ENCODE results near the gene TAS2R31.
"Not testable (repeated sequence)": the region's sequence is repeated elsewhere in the genome, so short reads cannot be mapped to it uniquely, and the experiment has no call there.

The TAS2R31 gene

GRCh38 chr12:11031307-11031706, at the start of gene TAS2R31:
Gene TAS2R31, minus strand, starts transcription at chr12:11031407. Its CDS starts 72 bp downstream, at chr12:11031335.
- DNase-seq (ENCODE audit: low spot score) = no peak

DNA sequence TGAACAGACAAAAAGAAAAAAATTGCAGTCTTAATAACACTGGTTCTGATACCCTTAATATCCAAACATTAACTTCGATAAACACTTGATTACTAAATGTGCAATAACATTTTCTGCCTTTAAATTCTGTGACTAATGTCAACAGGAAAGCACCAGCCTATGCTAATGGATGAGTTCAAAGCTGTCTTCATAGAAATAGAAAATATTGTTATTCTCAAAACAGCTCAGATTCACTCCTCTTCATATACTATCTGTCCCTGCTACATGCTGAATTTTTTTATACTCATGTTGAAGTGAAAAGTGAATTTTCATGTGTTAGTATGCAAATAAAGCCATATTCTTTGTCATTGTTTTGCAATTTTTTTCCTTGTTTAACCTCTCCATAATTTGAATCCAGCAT, 47.0 kb upstream of the TAS2R31 start:
- DNase-seq (ENCODE audit: low spot score) = no peak

GRCh38 chr12:11075642-11076041, 44.4 kb upstream of the TAS2R31 start:
- DNase-seq (ENCODE audit: low spot score) = no peak

GRCh38 chr12:11071414-11071813, 40.2 kb upstream of the TAS2R31 start:
- DNase-seq (ENCODE audit: low spot score) = no peak

GRCh38 chr12:11070999-11071398, 39.8 kb upstream of the TAS2R31 start:
- DNase-seq (ENCODE audit: low spot score) = no peak

DNA sequence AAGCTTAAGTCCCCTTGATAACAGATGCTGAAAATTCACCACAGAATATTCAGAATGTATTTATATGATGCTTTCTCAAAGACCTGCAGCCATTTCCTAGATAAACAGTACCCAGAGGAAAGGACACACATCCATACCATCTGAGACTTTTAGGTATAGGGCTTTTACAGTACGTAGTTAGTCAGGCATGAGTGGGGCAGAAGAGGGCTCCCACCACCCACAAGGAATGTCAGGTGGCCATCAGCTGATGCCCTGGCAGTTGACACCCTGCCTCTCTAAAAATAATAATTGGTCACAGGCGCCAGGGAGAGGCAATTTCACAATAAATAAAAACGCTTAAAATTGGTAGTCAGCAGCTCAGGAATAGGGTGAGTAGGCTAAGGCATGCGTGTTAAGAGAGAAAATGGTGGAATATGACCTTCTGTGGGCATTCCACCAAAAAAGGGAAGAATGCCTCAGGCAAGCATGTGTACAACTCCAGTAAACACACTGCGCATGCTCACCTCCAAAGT, 38.7 kb upstream of the TAS2R31 start:
- no peak for DNase-seq (ENCODE audit: low spot score)

DNA sequence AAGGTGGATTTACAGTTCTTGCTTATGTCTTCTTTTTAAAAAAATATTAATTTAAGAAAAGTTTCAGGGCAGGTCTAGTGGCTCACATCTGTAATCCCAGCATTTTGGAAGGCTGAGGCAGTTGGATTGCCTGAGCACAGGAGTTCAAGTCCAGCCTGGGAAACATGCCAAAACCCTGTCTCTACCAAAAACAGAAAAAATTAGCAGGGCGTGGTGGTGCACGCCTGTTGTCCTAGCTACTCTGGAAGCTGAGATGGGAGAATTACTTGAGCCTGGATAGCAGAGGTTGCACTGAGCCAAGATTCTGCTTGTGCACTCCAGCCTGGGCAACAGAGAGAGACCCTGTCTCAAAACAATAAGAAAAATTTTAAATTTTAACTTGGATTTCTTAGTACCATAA, 36.3 kb upstream of the TAS2R31 start:
- DNase-seq (ENCODE audit: low spot score) = no peak

DNA sequence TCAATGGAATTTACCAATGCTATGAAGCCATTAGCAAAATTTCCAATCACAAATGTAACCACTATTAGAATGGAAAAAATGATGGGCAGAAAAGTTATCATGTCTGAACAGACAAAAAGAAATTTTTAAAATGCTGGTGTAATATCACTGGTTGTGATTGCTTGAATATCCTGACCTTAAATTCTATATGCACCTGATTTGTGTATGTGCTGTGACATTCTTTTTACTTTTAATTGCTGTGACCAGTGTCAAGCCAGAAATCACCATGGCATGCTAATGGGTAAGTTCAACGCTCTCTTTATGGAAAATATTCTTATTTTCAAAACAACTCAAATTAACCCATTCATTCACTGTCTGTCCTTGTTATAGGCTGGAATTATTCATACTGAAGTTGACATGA, 31.0 kb upstream of the TAS2R31 start, which contains the start of gene TAS2R46:
Gene TAS2R46 (minus strand): TSS at position 101 of the 400 bp plus-strand sequence. CDS start 0 bp downstream, at position 101.
- DNase-seq (ENCODE audit: low spot score) = not testable (repeated sequence)

GRCh38 chr12:11059784-11060183, 28.6 kb upstream of the TAS2R31 start:
- no peak for DNase-seq (ENCODE audit: low spot score)

GRCh38 chr12:11059041-11059440, 27.8 kb upstream of the TAS2R31 start:
- no peak for DNase-seq (ENCODE audit: low spot score)

GRCh38 chr12:11055306-11055705, 24.1 kb upstream of the TAS2R31 start:
- no peak for DNase-seq (ENCODE audit: low spot score)

DNA sequence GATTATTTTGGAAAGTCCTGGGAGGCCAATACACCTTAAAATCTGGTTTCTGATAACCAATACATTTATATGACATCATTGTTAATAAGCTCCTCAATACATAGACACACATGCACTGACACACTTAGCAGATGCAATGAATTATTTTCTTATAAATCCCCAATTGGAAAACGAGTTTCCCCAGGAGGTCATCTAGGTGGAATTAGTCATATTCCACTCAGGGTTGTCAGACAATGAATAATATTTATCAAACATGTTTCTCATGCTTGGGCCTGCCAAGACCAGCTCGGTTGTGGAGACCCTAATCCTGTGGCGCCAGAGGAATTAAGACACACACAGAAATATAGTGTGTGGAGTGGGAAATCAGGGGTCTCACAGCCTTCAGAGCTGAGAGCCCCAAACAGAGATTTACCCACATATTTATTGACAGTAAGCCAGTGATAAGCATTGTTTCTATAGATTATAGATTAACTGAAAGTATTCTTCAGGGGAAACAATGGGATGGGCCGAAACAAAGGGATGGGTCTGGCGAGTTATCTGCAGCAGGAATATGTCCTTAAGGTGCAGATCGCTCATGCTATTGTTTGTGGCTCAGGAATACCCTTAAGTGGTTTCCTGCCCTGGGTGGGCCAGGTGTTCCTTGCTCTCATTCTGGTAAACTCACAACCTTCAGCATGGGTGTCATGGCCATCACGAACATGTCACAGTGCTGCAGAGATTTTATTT, 18.8 kb upstream of the TAS2R31 start:
- DNase-seq (ENCODE audit: low spot score) = not testable (repeated sequence)

GRCh38 chr12:11041366-11041765, 10.2 kb upstream of the TAS2R31 start:
- not testable (repeated sequence) for DNase-seq (ENCODE audit: low spot score)

DNA sequence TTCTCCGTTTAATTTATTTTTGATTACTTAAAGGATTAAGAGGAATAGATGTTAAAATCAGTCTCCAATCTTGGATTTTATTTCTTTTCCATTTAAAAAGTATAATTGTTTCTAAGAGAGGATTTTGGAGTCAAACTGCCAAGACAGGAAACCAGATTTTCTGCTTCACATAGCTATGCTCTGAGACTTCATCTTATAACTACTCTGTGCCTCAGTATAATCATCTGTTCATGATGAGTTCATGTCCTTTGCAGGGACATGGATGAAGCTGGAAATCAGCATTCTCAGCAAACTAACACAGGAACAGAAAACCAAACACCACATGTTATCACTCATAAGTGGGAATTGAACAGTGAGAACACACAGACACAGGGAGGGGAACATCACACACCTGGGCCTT, 9.0 kb upstream of the TAS2R31 start:
- no peak for DNase-seq (ENCODE audit: low spot score)

DNA sequence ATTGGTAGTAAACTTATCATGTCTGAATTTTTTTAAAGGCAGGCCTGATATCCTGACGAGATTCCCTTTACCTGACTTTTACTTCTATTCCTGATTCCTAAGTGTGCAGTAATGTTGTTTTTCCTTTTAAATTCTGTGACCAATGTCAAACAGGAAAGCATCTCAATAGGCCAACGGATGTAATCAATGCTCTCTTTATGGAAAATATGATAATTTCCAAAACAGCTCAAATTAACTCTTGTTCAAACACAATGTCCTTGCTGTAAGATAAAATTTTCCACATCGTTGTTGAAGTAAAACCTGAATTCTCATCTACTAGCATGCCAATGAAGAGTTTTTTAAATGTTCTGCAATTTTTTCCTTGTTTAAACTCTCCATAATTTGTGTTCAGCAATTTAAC, 8.0 kb upstream of the TAS2R31 start:
- no peak for DNase-seq (ENCODE audit: low spot score)

DNA sequence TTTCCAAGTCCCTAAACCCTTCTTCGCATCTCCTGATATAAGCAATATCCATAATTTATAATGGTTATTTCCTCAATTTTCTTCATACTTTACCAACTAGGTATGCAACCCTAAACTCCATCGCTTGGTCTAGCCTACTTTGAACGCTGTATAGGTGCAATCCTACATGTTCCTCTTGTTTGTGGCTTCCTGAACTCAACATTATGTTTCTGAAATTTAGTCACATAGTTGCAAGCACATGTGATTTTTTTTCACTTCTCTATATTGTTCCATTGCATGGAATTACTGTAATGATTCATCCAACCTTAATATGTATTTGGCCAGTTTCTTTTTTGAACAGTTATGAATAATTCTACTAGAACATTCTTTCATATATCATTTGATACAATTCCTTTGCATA, 2.8 kb upstream of the TAS2R31 start:
- not testable (repeated sequence) for DNase-seq (ENCODE audit: low spot score)

GRCh38 chr12:11026118-11026517, 5.1 kb downstream of the TAS2R31 start:
- DNase-seq (ENCODE audit: low spot score) = no peak

GRCh38 chr12:11023387-11023786, 7.8 kb downstream of the TAS2R31 start:
- no peak for DNase-seq (ENCODE audit: low spot score)

GRCh38 chr12:11022520-11022919, 8.7 kb downstream of the TAS2R31 start, which contains the start of gene TAS2R19:
Gene TAS2R19, minus strand, starts transcription at chr12:11022620. Its CDS starts 49 bp downstream, at chr12:11022571.
- DNase-seq (ENCODE audit: low spot score) = no peak

GRCh38 chr12:11016937-11017336, 14.3 kb downstream of the TAS2R31 start:
- DNase-seq (ENCODE audit: low spot score) = no peak

GRCh38 chr12:11015775-11016430, 15.3 kb downstream of the TAS2R31 start:
- no peak for DNase-seq (ENCODE audit: low spot score)

DNA sequence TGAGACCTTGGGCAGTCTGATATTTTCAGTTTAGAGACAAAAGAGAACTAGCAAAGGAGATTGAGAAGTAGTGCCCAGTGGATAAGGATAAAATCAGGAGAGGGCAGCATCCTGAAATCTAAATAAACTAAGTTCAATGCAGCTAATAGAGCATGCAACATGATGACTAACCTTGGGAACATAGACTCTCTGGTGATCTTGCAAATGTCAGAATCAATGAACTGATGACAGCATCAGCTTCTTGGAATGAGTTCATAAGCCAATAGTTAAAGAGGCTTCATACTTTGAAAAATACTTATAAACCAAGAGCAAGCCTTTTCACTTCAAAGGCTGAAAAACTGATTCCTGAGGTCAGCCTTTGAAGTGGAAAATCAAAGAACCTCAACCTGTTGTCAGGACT, 17.0 kb downstream of the TAS2R31 start:
- no peak for DNase-seq (ENCODE audit: low spot score)

GRCh38 chr12:11007608-11008007, 23.6 kb downstream of the TAS2R31 start:
- no peak for DNase-seq (ENCODE audit: low spot score)

All from NAMALWA (cell line).